ENCODE results near the gene CIB2.

The CIB2 gene

DNA sequence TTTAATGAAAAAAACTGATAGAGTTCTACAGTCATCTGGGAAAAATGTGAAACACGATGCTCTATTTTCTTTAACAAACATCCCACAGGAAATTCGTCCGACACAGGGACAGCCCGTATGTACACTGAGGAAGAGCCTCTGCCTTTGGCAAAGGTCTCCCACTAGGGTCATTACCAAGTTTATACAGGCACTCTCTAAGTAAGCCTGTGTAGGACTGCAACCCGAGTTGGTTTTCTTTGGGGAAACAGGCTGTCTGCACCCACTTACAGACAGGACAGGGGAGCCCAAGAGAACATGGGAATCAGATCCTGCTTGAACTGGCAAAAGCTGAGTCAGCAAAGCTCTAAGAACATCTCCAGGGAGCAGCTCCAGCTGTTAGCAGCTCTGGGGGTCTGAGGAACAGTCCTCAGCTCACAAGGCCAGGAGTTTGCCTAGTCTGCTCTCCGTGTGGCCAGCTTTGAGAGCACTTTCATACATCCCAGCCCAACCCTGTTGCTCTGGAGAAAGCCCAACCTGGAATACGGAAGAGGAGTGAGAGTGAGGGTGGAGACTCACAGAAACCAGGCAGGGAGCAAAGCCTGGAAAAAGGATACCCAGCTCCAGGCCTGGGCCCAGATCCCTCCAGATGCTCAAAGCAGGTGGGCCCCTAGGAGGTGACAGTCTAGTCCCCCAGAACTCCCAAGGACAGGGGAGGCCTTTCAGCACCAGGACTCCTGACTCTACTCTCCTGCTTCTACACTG lies 55.6 kb downstream of the CIB2 start (continued):
- TF ChIP-seq, protein P1, sequence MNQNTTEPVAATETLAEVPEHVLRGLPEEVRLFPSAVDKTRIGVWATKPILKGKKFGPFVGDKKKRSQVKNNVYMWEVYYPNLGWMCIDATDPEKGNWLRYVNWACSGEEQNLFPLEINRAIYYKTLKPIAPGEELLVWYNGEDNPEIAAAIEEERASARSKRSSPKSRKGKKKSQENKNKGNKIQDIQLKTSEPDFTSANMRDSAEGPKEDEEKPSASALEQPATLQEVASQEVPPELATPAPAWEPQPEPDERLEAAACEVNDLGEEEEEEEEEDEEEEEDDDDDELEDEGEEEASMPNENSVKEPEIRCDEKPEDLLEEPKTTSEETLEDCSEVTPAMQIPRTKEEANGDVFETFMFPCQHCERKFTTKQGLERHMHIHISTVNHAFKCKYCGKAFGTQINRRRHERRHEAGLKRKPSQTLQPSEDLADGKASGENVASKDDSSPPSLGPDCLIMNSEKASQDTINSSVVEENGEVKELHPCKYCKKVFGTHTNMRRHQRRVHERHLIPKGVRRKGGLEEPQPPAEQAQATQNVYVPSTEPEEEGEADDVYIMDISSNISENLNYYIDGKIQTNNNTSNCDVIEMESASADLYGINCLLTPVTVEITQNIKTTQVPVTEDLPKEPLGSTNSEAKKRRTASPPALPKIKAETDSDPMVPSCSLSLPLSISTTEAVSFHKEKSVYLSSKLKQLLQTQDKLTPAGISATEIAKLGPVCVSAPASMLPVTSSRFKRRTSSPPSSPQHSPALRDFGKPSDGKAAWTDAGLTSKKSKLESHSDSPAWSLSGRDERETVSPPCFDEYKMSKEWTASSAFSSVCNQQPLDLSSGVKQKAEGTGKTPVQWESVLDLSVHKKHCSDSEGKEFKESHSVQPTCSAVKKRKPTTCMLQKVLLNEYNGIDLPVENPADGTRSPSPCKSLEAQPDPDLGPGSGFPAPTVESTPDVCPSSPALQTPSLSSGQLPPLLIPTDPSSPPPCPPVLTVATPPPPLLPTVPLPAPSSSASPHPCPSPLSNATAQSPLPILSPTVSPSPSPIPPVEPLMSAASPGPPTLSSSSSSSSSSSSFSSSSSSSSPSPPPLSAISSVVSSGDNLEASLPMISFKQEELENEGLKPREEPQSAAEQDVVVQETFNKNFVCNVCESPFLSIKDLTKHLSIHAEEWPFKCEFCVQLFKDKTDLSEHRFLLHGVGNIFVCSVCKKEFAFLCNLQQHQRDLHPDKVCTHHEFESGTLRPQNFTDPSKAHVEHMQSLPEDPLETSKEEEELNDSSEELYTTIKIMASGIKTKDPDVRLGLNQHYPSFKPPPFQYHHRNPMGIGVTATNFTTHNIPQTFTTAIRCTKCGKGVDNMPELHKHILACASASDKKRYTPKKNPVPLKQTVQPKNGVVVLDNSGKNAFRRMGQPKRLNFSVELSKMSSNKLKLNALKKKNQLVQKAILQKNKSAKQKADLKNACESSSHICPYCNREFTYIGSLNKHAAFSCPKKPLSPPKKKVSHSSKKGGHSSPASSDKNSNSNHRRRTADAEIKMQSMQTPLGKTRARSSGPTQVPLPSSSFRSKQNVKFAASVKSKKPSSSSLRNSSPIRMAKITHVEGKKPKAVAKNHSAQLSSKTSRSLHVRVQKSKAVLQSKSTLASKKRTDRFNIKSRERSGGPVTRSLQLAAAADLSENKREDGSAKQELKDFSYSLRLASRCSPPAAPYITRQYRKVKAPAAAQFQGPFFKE (tag by site-specific recombination; IDR thresholded peaks at IDR 0.05; ENCODE audit: borderline replicate concordance), result no peak
- TF ChIP-seq, protein P2, sequence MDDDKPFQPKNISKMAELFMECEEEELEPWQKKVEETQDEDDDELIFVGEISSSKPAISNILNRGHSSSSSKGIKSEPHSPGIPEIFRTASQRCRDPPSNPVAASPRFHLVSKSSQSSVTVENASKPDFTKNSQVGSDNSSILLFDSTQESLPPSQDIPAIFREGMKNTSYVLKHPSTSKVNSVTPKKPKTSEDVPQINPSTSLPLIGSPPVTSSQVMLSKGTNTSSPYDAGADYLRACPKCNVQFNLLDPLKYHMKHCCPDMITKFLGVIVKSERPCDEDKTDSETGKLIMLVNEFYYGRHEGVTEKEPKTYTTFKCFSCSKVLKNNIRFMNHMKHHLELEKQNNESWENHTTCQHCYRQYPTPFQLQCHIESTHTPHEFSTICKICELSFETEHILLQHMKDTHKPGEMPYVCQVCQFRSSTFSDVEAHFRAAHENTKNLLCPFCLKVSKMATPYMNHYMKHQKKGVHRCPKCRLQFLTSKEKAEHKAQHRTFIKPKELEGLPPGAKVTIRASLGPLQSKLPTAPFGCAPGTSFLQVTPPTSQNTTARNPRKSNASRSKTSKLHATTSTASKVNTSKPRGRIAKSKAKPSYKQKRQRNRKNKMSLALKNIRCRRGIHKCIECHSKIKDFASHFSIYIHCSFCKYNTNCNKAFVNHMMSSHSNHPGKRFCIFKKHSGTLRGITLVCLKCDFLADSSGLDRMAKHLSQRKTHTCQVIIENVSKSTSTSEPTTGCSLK (tag by site-specific recombination; IDR thresholded peaks at IDR 0.05), result no peak
- TF ChIP-seq ZNF416 (tag by site-specific recombination; IDR thresholded peaks at IDR 0.05) (no peak), EGR2 (tag by site-specific recombination; IDR thresholded peaks at IDR 0.05; ENCODE audit: low read depth) (no peak), ZNF274 (IDR thresholded peaks at IDR 0.05; ENCODE audit: low read length) (no peak), ZNF274 (tag by site-specific recombination; IDR thresholded peaks at IDR 0.05; ENCODE audit: borderline replicate concordance) (no peak), ZNF37A (tag by site-specific recombination; IDR thresholded peaks at IDR 0.05) (no peak), ZNF548 (tag by site-specific recombination; IDR thresholded peaks at IDR 0.05) (no peak), ZBTB20 (tag by site-specific recombination; IDR thresholded peaks at IDR 0.05) (peak; percentile 62; the same call in 1 of the 2 replicates), ZNF776 (tag by site-specific recombination; IDR thresholded peaks at IDR 0.05; ENCODE audit: borderline replicate concordance) (no peak), ZNF791 (tag by site-specific recombination; IDR thresholded peaks at IDR 0.05) (no peak), ZNF16 (tag by site-specific recombination; IDR thresholded peaks at IDR 0.05; ENCODE audit: low read depth) (no peak), MEIS1 (CRISPR knock-in tag; IDR thresholded peaks at IDR 0.05; ENCODE audit: borderline replicate concordance) (no peak), ZNF10 (tag by site-specific recombination; IDR thresholded peaks at IDR 0.05) (no peak), ZNF785 (tag by site-specific recombination; IDR thresholded peaks at IDR 0.05) (no peak), WT1 (tag by site-specific recombination; IDR thresholded peaks at IDR 0.05) (no peak), SP3 (tag by site-specific recombination; IDR thresholded peaks at IDR 0.05) (peak; percentile 39; the same call in 1 of the 2 replicates), ZNF423 (tag by site-specific recombination; IDR thresholded peaks at IDR 0.05) (no peak), ZNF112 (tag by site-specific recombination; IDR thresholded peaks at IDR 0.05) (no peak), SALL2 (tag by site-specific recombination; IDR thresholded peaks at IDR 0.05; ENCODE audit: borderline replicate concordance) (no peak), ZNF664 (tag by site-specific recombination; IDR thresholded peaks at IDR 0.05) (no peak), ZNF292 (tag by site-specific recombination; IDR thresholded peaks at IDR 0.05; ENCODE audit: borderline replicate concordance, low read depth) (no peak)
- TF ChIP-seq, protein P3, sequence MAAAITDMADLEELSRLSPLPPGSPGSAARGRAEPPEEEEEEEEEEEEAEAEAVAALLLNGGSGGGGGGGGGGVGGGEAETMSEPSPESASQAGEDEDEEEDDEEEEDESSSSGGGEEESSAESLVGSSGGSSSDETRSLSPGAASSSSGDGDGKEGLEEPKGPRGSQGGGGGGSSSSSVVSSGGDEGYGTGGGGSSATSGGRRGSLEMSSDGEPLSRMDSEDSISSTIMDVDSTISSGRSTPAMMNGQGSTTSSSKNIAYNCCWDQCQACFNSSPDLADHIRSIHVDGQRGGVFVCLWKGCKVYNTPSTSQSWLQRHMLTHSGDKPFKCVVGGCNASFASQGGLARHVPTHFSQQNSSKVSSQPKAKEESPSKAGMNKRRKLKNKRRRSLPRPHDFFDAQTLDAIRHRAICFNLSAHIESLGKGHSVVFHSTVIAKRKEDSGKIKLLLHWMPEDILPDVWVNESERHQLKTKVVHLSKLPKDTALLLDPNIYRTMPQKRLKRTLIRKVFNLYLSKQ (tag by site-specific recombination; IDR thresholded peaks at IDR 0.05; ENCODE audit: borderline replicate concordance), result no peak
- TF ChIP-seq, protein P4, sequence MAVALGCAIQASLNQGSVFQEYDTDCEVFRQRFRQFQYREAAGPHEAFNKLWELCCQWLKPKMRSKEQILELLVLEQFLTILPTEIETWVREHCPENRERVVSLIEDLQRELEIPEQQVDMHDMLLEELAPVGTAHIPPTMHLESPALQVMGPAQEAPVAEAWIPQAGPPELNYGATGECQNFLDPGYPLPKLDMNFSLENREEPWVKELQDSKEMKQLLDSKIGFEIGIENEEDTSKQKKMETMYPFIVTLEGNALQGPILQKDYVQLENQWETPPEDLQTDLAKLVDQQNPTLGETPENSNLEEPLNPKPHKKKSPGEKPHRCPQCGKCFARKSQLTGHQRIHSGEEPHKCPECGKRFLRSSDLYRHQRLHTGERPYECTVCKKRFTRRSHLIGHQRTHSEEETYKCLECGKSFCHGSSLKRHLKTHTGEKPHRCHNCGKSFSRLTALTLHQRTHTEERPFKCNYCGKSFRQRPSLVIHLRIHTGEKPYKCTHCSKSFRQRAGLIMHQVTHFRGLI (tag by site-specific recombination; IDR thresholded peaks at IDR 0.05), result peak; percentile 100
- TF ChIP-seq, protein P5, sequence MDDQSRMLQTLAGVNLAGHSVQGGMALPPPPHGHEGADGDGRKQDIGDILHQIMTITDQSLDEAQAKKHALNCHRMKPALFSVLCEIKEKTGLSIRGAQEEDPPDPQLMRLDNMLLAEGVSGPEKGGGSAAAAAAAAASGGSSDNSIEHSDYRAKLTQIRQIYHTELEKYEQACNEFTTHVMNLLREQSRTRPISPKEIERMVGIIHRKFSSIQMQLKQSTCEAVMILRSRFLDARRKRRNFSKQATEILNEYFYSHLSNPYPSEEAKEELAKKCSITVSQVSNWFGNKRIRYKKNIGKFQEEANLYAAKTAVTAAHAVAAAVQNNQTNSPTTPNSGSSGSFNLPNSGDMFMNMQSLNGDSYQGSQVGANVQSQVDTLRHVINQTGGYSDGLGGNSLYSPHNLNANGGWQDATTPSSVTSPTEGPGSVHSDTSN (CRISPR knock-in tag; IDR thresholded peaks at IDR 0.05), result no peak
- TF ChIP-seq, protein P6, sequence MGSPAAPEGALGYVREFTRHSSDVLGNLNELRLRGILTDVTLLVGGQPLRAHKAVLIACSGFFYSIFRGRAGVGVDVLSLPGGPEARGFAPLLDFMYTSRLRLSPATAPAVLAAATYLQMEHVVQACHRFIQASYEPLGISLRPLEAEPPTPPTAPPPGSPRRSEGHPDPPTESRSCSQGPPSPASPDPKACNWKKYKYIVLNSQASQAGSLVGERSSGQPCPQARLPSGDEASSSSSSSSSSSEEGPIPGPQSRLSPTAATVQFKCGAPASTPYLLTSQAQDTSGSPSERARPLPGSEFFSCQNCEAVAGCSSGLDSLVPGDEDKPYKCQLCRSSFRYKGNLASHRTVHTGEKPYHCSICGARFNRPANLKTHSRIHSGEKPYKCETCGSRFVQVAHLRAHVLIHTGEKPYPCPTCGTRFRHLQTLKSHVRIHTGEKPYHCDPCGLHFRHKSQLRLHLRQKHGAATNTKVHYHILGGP (tag by site-specific recombination; IDR thresholded peaks at IDR 0.05), result no peak
